Hematopoietic multipotent progenitor cell treated with erythropoietin and hydrocortisone succinate and interleukin-3 and kit ligand, for 4 days (in vitro differentiated cells): ENCODE measurements around the gene TRPC3.
"Not testable (repeated sequence)": the region's sequence is repeated elsewhere in the genome, so short reads cannot be mapped to it uniquely, and the experiment has no call there.

Experiments used
- DNase-seq: peaks from one replicate; pipeline ENCODE4 v3.0.0-alpha.2; 2015

The TRPC3 gene

DNA sequence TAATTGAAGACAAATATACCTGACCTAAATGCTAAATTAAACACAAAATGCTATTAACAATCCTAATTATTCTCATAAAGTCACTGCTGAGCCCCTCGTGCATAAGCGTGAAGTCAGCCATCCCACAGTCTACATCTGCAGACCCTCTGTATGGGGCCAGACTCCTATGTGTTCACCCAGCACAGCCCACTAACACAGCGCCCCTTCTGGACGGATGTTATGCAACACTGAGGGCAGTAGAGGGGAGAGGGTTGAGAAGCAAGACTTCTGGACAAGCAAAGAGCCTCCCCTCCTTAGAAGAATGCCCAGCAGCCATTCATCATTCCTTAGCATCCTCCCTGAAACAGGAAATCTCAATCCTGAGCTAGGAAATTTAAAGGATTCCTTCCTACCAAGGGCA, 7.9 kb downstream of the TRPC3 start:
- peak; percentile 20 for DNase-seq

DNA sequence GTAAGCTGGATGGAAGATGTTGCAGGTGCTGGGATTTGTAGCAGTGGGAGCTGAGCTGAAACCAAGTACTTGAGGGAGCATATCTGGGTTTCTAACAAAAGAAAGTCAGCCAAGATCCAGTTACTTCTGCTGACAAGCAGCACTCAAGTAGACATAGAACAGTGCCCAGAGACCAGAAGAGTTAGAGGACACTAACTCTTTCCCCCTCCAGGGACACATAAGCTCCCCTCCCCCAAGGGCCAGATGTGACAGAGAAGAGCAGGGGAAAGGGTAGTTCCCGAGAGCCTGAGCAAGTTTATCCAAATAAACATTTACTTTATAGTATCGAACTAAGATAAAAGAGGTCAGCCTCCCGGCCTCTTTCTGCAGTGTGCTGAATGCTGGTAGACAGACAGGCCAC, 12.2 kb downstream of the TRPC3 start:
- DNase-seq, result no peak

DNA sequence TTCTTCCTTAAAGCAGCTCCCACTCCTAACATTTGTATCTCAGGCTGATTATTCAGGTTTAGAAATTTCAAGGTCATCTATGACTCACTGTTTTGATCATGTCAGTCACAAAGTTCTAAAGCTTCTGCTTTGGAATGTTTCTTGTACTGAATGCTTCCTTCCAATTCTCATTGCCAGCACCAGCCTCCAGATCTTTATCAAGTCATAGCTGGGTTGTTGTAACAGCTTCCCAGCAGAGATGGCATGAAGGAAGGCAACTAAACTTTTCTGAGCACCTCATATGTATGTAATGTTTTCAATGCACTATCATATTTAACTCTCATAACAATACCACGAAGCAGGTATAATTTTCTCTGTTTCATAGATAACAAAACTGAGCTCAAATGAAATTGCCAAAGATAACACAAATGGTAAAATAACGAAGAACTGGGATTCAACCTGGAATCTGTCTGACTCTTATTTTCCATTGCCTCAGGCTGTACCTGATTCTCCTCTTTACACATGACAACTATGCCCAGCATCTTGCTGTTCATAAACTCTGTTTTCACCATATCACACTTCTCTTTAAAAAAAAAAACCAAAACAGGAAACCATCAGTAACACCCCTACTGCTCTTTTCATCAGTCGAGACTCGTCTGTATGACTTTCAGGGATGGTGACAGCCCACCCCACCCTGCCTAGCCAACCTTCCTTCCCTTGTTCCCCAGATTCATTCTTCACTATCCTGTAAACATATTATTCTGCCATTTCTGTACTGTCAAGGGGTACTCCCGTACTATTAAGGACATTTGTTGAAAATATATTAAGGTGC, 13.4 kb downstream of the TRPC3 start:
- no peak for DNase-seq

DNA sequence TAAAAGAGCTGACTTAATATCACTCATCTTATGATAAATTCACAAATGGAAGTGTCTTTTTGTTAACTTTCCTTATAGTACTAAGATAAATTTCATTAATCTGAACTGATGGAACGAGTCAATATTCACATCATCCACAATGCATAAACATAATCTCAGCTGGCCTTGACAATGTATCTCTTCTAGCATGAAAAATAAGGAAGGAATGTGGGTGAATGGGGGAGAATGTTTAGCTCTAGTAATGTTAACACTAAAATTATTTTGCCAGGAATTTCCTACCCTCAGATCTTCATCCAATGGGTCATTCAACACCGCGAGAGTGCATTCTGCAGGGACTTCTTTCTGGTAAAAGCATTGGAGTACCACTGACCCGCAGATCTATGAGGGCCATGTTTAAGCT, 15.8 kb downstream of the TRPC3 start:
- DNase-seq, result no peak

DNA sequence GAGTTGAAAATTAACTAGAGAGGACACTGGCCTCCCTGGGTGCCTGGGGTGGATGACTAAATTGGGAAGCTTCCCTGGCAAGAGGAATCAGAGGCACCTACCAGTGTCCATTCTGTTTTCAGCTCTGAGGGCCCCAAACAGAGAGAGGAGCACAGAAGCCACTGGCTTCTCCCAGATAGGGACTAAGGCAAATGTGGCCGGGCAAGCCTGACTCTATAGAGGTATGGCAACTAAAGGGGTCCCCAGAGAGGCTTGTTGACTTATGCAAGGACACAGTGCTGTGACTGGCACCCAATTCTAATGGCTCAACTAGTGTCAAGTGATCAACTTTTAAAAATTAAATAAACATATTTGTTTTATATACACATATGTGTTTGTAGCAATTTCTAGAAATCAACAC, 17.2 kb downstream of the TRPC3 start:
- DNase-seq, result no peak

DNA sequence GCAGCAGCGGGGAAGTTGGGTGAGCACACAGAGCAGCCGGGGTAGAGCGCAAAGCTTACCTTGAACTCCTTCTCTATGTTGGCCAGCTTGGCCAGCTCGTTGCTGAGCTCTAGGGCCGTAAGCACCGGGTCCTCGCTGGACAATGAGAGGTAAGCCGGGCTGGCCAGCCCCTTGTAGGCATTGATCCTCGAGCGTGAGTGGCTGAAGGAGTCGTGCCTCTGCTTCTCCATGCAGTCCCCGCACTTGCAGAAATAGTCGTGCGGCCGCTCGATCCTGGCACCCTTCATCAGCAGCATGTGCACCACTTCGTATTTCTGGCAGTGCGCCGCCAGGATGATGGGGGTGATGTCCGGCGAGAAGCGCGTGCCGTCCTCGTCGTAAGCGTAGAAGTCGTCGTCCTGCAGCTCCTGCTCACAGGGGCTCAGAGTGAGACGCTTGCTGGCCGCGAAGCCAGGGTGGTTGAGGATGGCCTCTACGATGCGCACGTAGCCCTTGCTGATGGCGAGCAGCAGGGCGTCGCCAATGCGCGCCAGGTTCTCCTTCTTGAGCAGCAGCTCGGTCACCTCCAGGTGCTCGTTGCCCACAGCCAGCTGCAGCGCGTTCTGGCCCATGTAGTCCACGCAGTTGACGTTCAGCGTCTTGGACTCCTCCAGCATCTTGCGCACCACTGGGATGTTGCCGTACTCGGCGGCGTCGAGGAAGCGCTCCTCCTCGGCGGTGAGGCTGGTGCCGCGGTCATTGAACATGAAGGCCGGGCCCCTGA, 19.5 kb downstream of the TRPC3 start:
- no peak for DNase-seq

DNA sequence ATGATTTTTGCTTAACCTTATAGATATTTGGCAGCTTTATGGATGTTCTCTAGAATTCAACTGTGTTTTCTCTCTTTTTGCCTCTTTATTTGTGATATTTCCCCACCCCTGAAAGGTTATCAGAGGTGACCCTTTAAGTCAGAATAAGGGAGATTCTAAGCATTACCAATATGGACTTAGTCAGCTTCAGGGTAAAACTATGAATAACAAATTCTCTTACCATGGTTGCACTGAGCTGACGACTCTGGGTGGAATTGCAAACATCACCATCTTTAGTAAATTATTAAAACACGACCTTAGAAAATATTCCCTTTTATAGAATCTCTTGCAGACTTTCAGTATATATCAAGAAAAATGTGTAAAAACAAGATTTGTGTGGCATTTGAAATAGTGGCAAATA, 21.6 kb downstream of the TRPC3 start:
- no peak for DNase-seq

DNA sequence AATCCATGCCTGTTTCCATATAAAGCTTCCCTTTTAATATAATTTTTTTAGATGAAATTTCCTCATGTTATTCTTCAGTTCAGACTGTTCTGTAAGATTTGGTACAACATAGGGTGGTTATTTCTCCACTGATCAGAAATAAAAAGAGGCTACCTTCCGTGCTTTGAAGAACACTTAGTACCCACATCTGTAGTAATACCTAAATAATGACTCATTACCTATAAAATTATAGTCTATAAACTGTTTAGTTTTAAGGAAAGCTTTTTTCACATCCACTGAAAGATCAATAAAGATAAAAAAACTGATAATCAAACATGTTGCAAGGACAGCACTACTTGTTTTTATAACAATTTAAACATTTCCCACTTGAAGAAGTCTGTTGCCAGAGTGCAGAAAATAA, 23.9 kb downstream of the TRPC3 start:
- no peak for DNase-seq

DNA sequence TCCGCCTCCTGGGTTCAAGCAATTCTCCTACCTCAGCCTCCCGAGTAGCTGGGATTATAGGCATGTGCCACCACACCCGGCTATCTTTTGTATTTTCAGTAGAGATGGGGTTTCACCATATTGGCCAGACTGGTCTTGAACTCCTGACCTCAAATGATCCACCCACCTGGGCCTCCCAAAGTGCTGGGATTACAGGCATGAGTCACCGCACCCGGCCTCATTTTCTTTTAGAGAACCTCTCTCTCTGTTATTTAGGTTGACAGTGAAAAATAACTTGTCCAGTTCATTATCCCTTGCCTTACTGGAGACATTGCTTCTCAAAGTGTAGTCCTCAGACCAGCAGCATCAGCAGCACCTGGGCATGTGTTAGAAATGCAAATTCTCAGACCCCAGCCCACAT, 25.4 kb downstream of the TRPC3 start:
- DNase-seq, result not testable (repeated sequence)

DNA sequence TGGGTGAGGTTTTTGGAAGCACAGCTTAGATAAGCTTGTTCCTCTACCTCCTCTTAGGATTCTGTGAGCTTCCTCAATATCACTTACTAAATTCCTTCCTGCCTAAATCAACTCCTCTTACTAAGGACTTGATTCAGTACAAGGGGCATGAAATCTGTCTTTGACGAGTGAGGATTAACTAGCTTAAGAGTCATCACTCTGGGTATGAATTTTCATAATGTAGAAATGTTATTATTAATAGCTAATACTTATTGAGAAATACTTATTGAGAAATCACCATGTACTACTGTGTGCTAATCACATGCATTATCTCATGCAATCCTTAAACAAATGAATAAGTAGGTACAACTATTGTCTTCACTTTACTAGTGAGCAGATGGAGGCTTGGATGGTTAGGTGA, 28.6 kb downstream of the TRPC3 start:
- DNase-seq, result no peak

DNA sequence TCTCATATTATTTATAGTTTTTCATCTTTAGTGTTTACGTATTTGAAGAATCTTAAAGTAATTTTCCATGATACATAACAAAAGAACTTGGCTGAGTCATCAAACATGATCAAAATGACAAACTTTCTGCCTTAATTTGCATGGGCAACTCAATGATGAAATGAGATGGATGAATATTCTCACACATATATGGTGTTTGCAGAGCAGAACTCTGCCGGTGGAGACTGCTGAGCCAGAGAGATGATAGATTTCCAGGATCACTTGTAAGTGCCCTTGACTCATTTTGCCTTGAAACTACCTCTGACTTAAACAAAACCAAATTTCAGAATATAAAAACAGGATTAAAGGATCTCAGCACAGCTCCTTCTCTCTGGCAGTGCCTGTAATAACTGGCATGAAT, 38.2 kb downstream of the TRPC3 start:
- no peak for DNase-seq

DNA sequence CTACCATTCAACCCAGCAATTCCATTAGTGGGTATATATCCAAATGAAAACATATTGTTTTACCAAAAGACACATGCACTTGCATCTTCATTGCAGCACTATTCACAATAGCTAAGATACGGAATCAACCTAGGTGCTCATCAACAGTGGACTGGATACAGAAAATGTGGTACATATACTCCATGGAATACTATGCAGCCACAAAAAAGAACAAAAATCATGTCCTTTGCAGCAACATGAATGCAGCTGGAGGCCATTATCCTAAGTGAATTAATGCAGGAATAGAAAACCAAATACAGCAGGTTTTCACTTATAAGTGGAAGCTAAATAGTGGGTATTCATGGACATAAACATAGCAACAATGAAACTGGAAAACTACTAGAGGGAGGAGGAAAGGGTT, 43.5 kb downstream of the TRPC3 start:
- DNase-seq, result no peak

DNA sequence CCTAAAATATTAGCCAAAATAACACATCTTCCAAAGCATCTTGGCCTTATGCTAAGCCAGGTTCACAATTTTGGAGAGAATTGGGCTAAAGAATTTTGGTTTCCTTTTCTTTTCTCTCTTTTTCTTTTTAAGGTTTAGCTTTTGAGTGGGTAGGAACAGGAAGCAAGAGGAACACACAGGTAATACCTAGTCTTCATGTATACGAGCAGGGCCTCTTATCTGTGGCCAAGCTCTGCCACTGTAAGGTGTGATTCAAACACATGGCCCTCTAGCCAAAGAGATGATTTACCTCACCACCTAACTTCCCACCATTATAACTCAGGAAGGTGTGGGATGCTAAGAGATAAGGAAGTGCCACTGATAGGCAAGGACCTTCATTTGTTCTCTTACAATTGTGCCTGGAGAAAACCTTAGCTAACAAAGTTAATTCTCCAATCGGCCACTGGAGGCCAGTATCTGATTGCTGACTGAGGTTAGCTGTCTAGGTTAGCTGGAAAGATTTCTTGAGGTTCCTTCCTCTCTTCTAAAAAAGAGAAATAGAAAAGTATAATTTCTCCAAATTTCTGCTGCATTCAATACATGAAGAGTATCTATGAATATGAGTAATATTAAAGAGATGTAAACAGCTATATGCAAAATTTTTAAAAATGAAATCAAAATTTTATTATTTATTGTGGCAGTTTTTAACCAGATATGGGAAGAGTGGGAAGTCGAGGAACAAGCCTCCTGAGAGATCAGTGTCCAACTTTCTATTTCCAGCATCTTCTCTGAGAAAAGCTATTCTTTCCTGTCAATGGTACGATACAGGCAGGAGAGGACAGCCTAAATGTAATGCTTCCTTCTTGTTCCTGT, 51.5 kb downstream of the TRPC3 start:
- DNase-seq, result peak; percentile 81

DNA sequence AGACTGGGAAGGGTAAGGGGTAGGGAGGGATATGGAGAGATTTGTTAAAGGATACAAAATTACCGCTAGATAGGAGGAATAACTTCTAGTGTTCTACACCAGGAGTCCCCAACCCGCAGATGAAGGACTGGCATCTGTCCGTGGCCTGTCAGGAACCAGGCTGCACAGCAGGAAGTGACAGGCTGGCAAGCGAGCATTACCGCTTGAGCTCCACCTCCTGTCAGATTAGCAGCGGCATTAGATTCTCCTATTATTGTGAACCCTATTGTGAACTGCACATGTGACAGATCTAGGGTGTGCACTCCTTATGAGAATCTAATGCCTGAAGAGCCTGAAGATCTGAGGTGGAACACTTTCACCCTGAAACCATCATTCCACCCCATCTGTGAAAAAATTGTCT, 53.7 kb downstream of the TRPC3 start:
- peak; percentile 49 for DNase-seq

DNA sequence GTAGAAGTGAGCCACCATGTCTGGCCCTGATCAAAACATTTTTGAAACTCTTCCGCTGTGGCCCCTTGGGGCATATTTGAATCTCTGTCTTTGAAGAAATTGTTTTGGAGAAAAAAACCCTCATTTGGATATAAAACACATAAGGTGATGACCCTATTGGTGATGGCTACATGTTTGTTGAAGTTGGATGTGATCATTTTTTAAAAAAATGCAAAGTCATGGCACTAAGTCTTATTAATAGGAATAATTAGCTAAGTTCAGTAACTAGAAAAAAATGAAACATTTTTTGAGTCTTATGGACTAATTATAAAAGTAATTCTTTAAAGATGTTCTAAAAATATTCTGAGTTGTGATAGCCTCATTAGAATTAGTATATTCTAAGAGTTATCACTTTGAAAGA, 63.7 kb downstream of the TRPC3 start:
- DNase-seq, result no peak

DNA sequence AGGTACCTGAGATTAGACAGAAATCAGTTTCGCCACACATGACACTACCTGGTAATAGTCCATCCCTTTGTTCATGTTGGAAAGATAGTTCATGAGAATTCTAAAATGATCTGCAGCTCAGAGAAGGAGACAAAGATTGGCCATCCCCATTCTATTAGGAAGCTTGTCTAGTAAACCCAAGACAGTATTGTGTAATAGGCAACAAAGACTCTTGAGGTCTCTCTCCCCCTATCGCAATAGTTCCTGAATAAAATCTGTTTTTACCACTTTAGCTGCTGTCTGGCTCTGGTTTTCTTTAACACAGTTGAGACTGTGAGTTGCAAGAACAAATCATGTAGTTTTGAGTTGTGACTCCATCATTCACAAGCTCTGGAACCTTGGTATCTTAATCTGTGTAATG, 66.7 kb downstream of the TRPC3 start:
- DNase-seq, result peak; percentile 33

DNA sequence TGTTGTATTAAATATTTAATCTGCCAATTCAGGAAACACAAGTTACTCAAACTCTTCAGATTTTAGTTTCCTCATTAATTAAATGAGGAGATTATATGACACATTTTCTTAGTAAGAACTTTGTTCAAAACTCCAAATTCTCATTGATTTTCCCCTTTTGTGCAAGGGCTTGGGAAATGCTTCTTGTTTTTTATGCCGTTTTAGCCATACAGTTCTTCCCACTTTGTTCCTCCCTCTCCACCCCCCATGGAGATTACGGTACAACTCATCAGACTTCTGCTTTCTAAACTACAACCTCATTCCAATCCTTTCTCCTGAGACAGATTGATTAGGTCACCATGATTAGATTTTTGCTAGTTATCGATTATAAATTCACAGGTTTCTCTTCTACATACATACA, 70.7 kb downstream of the TRPC3 start:
- DNase-seq, result no peak

DNA sequence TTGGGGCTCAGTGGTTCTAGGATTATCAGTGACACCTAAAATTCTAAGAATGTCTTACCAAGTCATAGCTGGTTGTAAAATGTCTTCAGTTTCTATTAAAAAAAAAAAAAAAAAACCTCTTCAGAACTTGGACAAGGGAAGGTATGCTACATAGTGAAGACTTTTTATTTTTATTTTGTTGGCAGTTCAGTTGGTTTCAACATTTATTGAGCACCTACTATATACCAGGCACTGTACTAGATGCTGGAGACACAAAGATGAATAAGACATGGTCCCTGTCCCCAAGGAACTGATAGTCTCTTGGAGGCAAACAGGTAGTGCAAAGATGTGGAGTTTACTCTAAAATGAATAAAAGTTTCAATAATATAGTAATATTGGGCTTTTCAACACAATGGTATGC, 72.7 kb downstream of the TRPC3 start:
- no peak for DNase-seq

DNA sequence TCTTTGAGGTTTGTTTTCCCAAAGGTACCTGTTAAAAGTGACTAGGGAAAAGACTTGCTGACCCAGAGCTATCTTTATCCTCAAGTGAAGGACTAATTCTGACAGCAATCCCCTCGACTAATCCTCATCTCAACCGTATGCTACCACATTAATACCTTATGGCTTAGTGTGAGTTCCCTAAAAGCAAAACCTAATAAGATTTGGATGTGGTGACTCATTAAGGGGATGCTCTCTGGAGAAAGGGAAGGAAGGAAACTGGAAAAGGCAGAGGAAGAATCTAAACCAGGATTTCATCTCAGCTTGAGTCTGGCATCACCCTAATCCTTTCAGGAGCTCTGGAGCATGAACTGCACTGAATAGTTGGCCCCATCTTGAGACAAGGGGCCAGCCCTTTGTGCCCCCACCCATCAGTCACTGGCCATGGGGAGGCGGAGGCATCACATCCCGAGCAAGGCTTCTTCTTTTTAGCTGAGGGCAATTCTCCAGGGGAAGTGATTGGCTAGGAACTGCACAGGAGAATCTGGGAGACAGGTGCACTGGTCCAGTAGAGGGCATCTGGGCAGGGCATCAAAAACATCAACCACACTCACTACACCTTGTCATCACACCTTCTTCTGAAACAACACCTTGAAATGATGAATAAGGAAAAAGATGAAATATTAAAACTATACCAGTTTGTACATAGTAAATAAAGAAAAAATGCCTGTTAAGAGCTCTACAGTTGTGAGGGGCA, 74.7 kb downstream of the TRPC3 start:
- no peak for DNase-seq

DNA sequence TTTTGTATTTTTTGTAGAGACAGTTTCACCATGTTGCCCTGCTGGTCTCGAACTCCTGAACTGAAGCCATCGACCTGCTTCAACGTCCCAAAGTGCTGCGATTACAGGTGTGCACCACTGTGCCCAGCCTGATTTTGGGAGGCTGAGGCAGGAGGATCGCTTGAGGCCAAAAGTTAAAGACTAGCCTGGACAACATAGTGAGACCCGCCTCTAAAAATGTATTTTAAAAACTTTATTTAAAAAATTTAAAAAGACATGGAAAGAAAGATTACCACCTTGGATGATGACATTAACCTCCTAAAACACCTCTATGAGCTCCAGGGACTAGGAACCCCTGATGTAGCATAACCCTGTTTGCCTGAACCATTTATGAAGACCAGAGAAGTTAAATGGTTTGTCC, 75.8 kb downstream of the TRPC3 start:
- DNase-seq, result no peak

DNA sequence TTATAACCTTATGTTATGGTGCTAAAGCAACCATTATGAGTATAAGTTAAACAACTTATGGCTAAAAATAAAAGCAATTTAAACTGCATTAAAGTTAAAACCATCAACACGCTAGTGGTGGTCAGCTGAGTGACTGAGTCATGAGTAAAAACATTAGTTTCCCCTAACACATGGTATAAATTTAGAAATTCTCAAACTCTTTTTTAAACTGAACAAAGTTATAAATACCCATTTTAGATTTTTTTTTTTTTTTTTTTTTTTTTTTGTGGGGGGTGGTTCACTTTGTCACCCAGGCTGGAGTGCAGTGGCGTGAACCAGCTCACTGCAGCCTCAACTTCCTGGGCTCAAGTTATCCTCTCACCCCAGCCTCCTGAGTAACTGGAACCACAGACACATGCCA, 76.2 kb downstream of the TRPC3 start:
- DNase-seq, result no peak

DNA sequence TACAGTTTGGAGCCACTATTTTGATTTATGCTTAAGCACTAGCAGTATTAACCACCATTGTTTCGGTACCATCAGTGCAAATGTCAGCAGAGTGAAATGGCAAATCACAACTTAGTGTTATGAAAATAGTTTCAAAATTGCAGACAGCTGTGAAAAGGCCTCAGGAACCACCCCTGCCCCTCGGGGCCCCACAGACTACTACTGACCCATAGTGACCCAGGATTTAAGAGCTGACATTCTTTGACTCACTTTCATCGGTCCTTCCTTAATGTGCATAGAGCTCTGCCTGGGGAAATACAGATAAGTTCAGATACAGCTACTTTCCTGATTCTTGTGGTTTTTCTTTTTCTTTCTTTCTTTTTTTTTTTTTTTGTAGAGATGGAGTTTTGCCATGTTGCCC, 78.3 kb downstream of the TRPC3 start:
- DNase-seq, result peak; percentile 37
